Astrocyte (in vitro differentiated cells and primary cell): ENCODE results near the gene HOXA2.
A peak's percentile ranks its signal among the peaks of the same experiment; 100 is the strongest.

ENCODE experiments used
- EZH2 ChIP-seq: IDR thresholded peaks from 2 replicates; pipeline ENCODE4 v1.6.1; 2012; ENCODE audit warnings: mild to moderate bottlenecking, low read length, inconsistent platforms; ENCODE audit not compliant: insufficient read depth
- TF ChIP-seq, protein P1 (sequence below): IDR thresholded peaks from 2 replicates; pipeline ENCODE4 v1.5.1; 2011; ENCODE audit warnings: low read depth, mild to moderate bottlenecking, inconsistent platforms, low read length, moderate library complexity; ENCODE audit not compliant: insufficient read depth

DNA sequence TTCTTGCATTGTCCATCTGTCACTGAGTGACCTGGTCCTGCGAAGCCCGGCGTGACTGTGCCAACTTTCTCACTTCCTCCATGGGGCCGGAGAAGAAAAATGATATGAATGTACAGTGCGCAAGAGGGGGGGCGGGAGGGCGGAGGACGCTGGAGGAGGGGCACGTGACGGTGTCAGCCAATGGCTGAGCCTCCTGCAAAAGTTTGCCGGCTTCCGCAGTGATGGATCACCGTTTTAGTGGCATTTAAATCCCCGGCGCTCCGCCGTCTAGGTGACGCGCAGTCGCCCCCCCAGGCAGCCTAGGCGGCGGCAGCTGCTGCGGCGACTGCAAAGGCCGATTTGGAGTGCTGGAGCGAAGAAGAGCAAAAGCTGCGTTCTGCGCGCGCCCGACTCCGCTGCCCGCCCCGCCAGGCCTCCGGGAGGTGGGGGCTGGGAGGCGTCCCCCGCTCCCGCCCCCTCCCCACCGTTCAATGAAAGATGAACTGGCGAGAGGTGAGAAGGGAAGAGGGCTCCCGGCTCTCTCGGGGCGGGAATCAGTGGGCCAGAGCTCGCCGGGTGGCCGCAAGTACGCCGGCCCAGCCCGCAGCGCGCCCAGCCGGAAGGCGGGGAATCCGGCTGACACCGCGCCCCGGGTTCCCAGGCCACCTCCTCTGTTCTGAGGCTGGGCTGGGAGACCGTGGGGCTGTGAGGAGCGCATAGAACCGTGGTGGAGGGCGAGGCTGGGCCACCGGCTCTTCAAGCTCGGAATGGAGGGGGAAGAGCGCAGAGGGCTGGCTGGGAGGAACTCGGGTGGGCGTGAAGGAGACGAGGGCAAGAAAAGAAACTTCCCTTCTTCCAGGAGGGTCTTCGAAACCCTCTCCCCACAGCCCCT lies 6.4 kb downstream of the HOXA2 start, which contains the start of gene HOXA1:
- TF ChIP-seq, protein P1, sequence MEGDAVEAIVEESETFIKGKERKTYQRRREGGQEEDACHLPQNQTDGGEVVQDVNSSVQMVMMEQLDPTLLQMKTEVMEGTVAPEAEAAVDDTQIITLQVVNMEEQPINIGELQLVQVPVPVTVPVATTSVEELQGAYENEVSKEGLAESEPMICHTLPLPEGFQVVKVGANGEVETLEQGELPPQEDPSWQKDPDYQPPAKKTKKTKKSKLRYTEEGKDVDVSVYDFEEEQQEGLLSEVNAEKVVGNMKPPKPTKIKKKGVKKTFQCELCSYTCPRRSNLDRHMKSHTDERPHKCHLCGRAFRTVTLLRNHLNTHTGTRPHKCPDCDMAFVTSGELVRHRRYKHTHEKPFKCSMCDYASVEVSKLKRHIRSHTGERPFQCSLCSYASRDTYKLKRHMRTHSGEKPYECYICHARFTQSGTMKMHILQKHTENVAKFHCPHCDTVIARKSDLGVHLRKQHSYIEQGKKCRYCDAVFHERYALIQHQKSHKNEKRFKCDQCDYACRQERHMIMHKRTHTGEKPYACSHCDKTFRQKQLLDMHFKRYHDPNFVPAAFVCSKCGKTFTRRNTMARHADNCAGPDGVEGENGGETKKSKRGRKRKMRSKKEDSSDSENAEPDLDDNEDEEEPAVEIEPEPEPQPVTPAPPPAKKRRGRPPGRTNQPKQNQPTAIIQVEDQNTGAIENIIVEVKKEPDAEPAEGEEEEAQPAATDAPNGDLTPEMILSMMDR = no peak
- TF ChIP-seq EZH2 = peak; percentile 51
